ENCODE results near the gene STAG2.

The STAG2 gene

GRCh38 chrX:124018023-124018422 is 56.5 kb downstream of the STAG2 start:
- in situ Hi-C loops (cut with HindIII; ENCODE audit: low sequenced_read_pairs) = no loop called here
- no peak for DNase-seq (ENCODE audit: low read depth)
- TF ChIP-seq CTCF (IDR thresholded peaks at IDR 0.05; ENCODE audit: low read depth, low read length, missing control alignments) = no peak
- no peak overlapping the region for H3K4me3 ChIP-seq (ENCODE audit: low read depth, low read length)

- TF ChIP-seq CTCF (IDR thresholded peaks at IDR 0.05; ENCODE audit: low read depth, low read length, missing control alignments) = no peak
- no peak for DNase-seq (ENCODE audit: low read depth)
- in situ Hi-C loops (cut with HindIII; ENCODE audit: low sequenced_read_pairs) = no loop called here
- H3K4me3 ChIP-seq (ENCODE audit: low read depth, low read length) = no peak overlapping the region
Measured at GRCh38 chrX:124023838-124024238, 62.3 kb downstream of the STAG2 start.

- TF ChIP-seq CTCF (IDR thresholded peaks at IDR 0.05; ENCODE audit: low read depth, low read length, missing control alignments) = no peak
- no peak for DNase-seq (ENCODE audit: low read depth)
- in situ Hi-C loops (cut with HindIII; ENCODE audit: low sequenced_read_pairs) = no loop called here
- H3K4me3 ChIP-seq (ENCODE audit: low read depth, low read length) = no peak overlapping the region
Measured at GRCh38 chrX:124026529-124026928, 65.0 kb downstream of the STAG2 start.

GRCh38 chrX:124028182-124028581 is 66.7 kb downstream of the STAG2 start:
- no peak for TF ChIP-seq CTCF (IDR thresholded peaks at IDR 0.05; ENCODE audit: low read depth, low read length, missing control alignments)
- DNase-seq (ENCODE audit: low read depth) = no peak
- in situ Hi-C loops (cut with HindIII; ENCODE audit: low sequenced_read_pairs) = no loop called here

GRCh38 chrX:124030520-124030919 is 69.0 kb downstream of the STAG2 start:
- no peak overlapping the region for H3K4me3 ChIP-seq (ENCODE audit: low read depth, low read length)
- in situ Hi-C loops (cut with HindIII; ENCODE audit: low sequenced_read_pairs) = no loop called here
- no peak for TF ChIP-seq CTCF (IDR thresholded peaks at IDR 0.05; ENCODE audit: low read depth, low read length, missing control alignments)
- DNase-seq (ENCODE audit: low read depth) = no peak

More at GRCh38 chrX:124028182-124028581, 66.7 kb downstream of the STAG2 start:
- no peak overlapping the region for H3K4me3 ChIP-seq (ENCODE audit: low read depth, low read length)

GRCh38 chrX:124033821-124034220 is 72.3 kb downstream of the STAG2 start:
- H3K4me3 ChIP-seq (ENCODE audit: low read depth, low read length) = no peak overlapping the region
- in situ Hi-C loops (cut with HindIII; ENCODE audit: low sequenced_read_pairs) = no loop called here
- TF ChIP-seq CTCF (IDR thresholded peaks at IDR 0.05; ENCODE audit: low read depth, low read length, missing control alignments) = no peak
- peak; percentile 9 for DNase-seq (ENCODE audit: low read depth)

- in situ Hi-C loops (cut with HindIII; ENCODE audit: low sequenced_read_pairs) = no loop called here
- no peak for TF ChIP-seq CTCF (IDR thresholded peaks at IDR 0.05; ENCODE audit: low read depth, low read length, missing control alignments)
- DNase-seq (ENCODE audit: low read depth) = no peak
- H3K4me3 ChIP-seq (ENCODE audit: low read depth, low read length) = no peak overlapping the region
Measured at GRCh38 chrX:124035657-124036056, 74.2 kb downstream of the STAG2 start.

Measured in astrocyte of the cerebellum (primary cell).